GM21529 (cell line): ENCODE measurements around the gene SLC25A6.
A peak's percentile ranks its signal among the peaks of the same experiment; 100 is the strongest.
"Not testable (repeated sequence)": the region's sequence is repeated elsewhere in the genome, so short reads cannot be mapped to it uniquely, and the experiment has no call there.

Experiments used
- ATAC-seq: cut with Tn5 transposase; IDR thresholded peaks from one replicate; pipeline ENCODE4 v1.9.1; 2021; ENCODE audit not compliant: unreplicated experiment

The SLC25A6 gene

GRCh38 chrX:1391707-1392375, at the start of gene SLC25A6:
Gene SLC25A6, minus strand, starts transcription at chrX:1392113. Its CDS starts 104 bp downstream, at chrX:1392009.
- peak; percentile 94 for ATAC-seq

- no peak for ATAC-seq
Observed at GRCh38 chrX:1440506-1440905, 48.6 kb upstream of the SLC25A6 start.

GRCh38 chrX:1435241-1435895, 43.5 kb upstream of the SLC25A6 start:
- ATAC-seq: no peak

GRCh38 chrX:1434871-1435240, 42.9 kb upstream of the SLC25A6 start:
- no peak for ATAC-seq

GRCh38 chrX:1433646-1434357, 41.9 kb upstream of the SLC25A6 start:
- ATAC-seq: no peak

GRCh38 chrX:1430451-1430850, 38.5 kb upstream of the SLC25A6 start:
- no peak for ATAC-seq

GRCh38 chrX:1427756-1428155, 35.8 kb upstream of the SLC25A6 start:
- ATAC-seq: no peak

GRCh38 chrX:1426321-1426720, 34.4 kb upstream of the SLC25A6 start:
- ATAC-seq: not testable (repeated sequence)

GRCh38 chrX:1425381-1425780, 33.5 kb upstream of the SLC25A6 start:
- no peak for ATAC-seq

GRCh38 chrX:1424147-1424851, 32.4 kb upstream of the SLC25A6 start:
- ATAC-seq: no peak

- no peak for ATAC-seq
Observed at GRCh38 chrX:1423215-1423614, 31.3 kb upstream of the SLC25A6 start.

- ATAC-seq: no peak
Observed at GRCh38 chrX:1422135-1422465, 30.2 kb upstream of the SLC25A6 start.

GRCh38 chrX:1421433-1422134, 29.7 kb upstream of the SLC25A6 start:
- ATAC-seq: no peak

- no peak for ATAC-seq
Observed at GRCh38 chrX:1420371-1420770, 28.5 kb upstream of the SLC25A6 start.

- no peak for ATAC-seq
Observed at GRCh38 chrX:1419545-1420355, 27.8 kb upstream of the SLC25A6 start.

GRCh38 chrX:1418901-1419544, 27.1 kb upstream of the SLC25A6 start:
- no peak for ATAC-seq

- ATAC-seq: no peak
Observed at GRCh38 chrX:1417921-1418771, 26.2 kb upstream of the SLC25A6 start.

- no peak for ATAC-seq
Observed at GRCh38 chrX:1416965-1417760, 25.2 kb upstream of the SLC25A6 start.
